MM.1S (cell line): ENCODE measurements around the gene NIT2.

ENCODE experiments used
- DNase-seq: peaks from one replicate; pipeline ENCODE4 v3.0.0-alpha.2; 2015
- H2AFZ ChIP-seq: fragments of 300-600 bp; sonication (generic); 2 replicates; pipeline ENCODE4 v1.6.0; 2016; ENCODE audit warnings: antibody characterized with exemption, low read length
- H3F3A ChIP-seq: fragments of 300-600 bp; sonication (generic); 2 replicates; pipeline ENCODE4 v1.6.1; 2016; ENCODE audit warnings: mild to moderate bottlenecking, antibody characterized with exemption, low read length, moderate library complexity, mixed read lengths; ENCODE audit not compliant: insufficient read depth
- H3K27ac ChIP-seq: fragments of 300-600 bp; sonication (generic); 2 replicates; pipeline ENCODE4 v1.5.1; 2016; ENCODE audit warnings: mild to moderate bottlenecking, low read length
- H3K27me3 ChIP-seq: fragments of 300-600 bp; sonication (generic); replicated peaks from 2 replicates; pipeline ENCODE4 v1.6.0; 2016; ENCODE audit warnings: low read length; ENCODE audit not compliant: insufficient read depth
- H3K36me3 ChIP-seq: fragments of 300-600 bp; sonication (generic); replicated peaks from 2 replicates; pipeline ENCODE4 v1.6.1; 2016; ENCODE audit warnings: mild to moderate bottlenecking, low read length, mixed read lengths; ENCODE audit not compliant: insufficient read depth
- H3K4me1 ChIP-seq: fragments of 300-600 bp; sonication (generic); 2 replicates; pipeline ENCODE4 v1.6.1; 2016; ENCODE audit warnings: low read length, mixed read lengths
- H3K4me2 ChIP-seq: fragments of 300-600 bp; sonication (generic); 2 replicates; pipeline ENCODE4 v1.6.0; 2016; ENCODE audit warnings: low read depth, low read length
- H3K4me3 ChIP-seq: fragments of 300-600 bp; sonication (generic); 2 replicates; pipeline ENCODE4 v1.5.1; 2016; ENCODE audit warnings: low read length, mixed read lengths
- H3K79me2 ChIP-seq: fragments of 300-600 bp; sonication (generic); 2 replicates; pipeline ENCODE4 v1.6.1; 2016; ENCODE audit warnings: mixed run types, low read length, mixed read lengths
- H3K9ac ChIP-seq: fragments of 300-600 bp; sonication (generic); 2 replicates; pipeline ENCODE4 v1.6.1; 2016; ENCODE audit warnings: low read length, mixed read lengths
- H3K9me2 ChIP-seq: fragments of 300-600 bp; sonication (generic); replicated peaks from 2 replicates; pipeline ENCODE4 v1.6.1; 2016; ENCODE audit warnings: mild to moderate bottlenecking, low read length, mixed read lengths; ENCODE audit not compliant: insufficient read depth
- H3K9me3 ChIP-seq: fragments of 300-600 bp; sonication (generic); replicated peaks from 2 replicates; pipeline ENCODE4 v1.6.1; 2016; ENCODE audit warnings: mild to moderate bottlenecking, low read length, mixed read lengths; ENCODE audit not compliant: insufficient read depth
- H4K20me1 ChIP-seq: fragments of 300-600 bp; sonication (generic); 2 replicates; pipeline ENCODE4 v1.6.1; 2016; ENCODE audit warnings: mild to moderate bottlenecking, low read length, moderate library complexity, mixed read lengths; ENCODE audit not compliant: insufficient read depth
- CTCF ChIP-seq: fragments of 300-600 bp; sonication (generic); IDR thresholded peaks from 2 replicates; pipeline ENCODE4 v1.5.1; 2016; ENCODE audit warnings: antibody characterized with exemption, low read length, mixed read lengths
- EZH2 ChIP-seq: fragments of 300-600 bp; sonication (generic); optimal IDR thresholded peaks from 2 replicates; pipeline ENCODE3; 2017; ENCODE audit warnings: low read depth, mild to moderate bottlenecking, antibody characterized with exemption, low read length, mixed read lengths
- EZH2phosphoT487 ChIP-seq: fragments of 300-600 bp; sonication (generic); IDR thresholded peaks from 2 replicates; pipeline ENCODE4 v1.6.1; 2018; ENCODE audit warnings: antibody characterized with exemption, low read length

The NIT2 gene

GRCh38 chr3:100358413-100358812, 23.9 kb downstream of the NIT2 start:
- Histone ChIP-seq H3K27ac (no peak overlapping the region), H3K4me3 (no peak overlapping the region), H3K9ac (no peak overlapping the region), H3K9me3 (no peaks in the 10 kb centered on the region), H3K4me2 (no peak overlapping the region), H3K36me3 (no peaks in the 10 kb centered on the region; the same call in 1 of the 2 replicates), H4K20me1 (no peaks in the 10 kb centered on the region), H3K4me1 (no peaks in the 10 kb centered on the region), H3F3A (no peaks in the 10 kb centered on the region), H3K27me3 (no peaks in the 10 kb centered on the region), H3K9me2 (no peaks in the 10 kb centered on the region), H2AFZ (no peak overlapping the region), H3K79me2 (no peaks in the 10 kb centered on the region)
- TF ChIP-seq EZH2phosphoT487 (no peak), CTCF (no peak), EZH2 (no peak)
- DNase-seq, result no peak

DNA sequence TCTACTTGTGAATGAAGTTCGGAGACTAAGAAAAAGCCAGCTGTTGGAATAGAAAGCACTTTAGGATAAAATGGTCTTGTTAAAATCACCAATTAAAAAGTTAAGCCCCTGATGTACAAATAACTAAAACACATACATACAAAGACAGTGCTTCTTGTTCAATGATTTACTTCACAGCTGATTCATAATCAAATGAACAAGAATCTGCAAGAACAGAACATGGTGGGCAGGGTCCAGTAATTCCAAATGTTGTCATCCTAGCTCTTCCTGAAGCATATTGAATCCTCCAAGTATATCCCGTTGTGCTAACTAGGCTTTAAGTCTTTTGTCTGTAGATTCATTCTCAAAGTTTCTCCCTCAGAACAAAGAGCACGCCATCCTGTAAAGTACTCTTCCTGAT, 24.5 kb downstream of the NIT2 start:
- Histone ChIP-seq H3K4me3 (no peak overlapping the region), H3K36me3 (peaks cover 3% of the 10 kb centered on the region; the same call in 1 of the 2 replicates), H4K20me1 (no peaks in the 10 kb centered on the region), H2AFZ (no peak overlapping the region), H3F3A (no peaks in the 10 kb centered on the region), H3K27ac (no peak overlapping the region), H3K9ac (no peak overlapping the region), H3K9me2 (no peaks in the 10 kb centered on the region), H3K4me2 (no peak overlapping the region), H3K79me2 (no peaks in the 10 kb centered on the region), H3K9me3 (no peaks in the 10 kb centered on the region), H3K27me3 (no peaks in the 10 kb centered on the region), H3K4me1 (no peaks in the 10 kb centered on the region)
- no peak for TF ChIP-seq EZH2
- no peak for DNase-seq

GRCh38 chr3:100360757-100361496, 26.4 kb downstream of the NIT2 start:
- no peaks in the 10 kb centered on the region for H3F3A ChIP-seq
- no peak for TF ChIP-seq CTCF
- no peak for TF ChIP-seq EZH2phosphoT487
- no peak for TF ChIP-seq EZH2
- no peaks in the 10 kb centered on the region for H3K27me3 ChIP-seq
- no peaks in the 10 kb centered on the region for H3K4me1 ChIP-seq
- H3K27ac ChIP-seq, result no peak overlapping the region
- no peak overlapping the region for H3K4me2 ChIP-seq
- no peak overlapping the region for H3K9ac ChIP-seq
- H2AFZ ChIP-seq, result no peak overlapping the region
- no peaks in the 10 kb centered on the region for H4K20me1 ChIP-seq
- no peak for DNase-seq
- no peaks in the 10 kb centered on the region for H3K79me2 ChIP-seq
- H3K9me3 ChIP-seq, result no peaks in the 10 kb centered on the region
- H3K36me3 ChIP-seq, result peaks cover 5% of the 10 kb centered on the region; the same call in 1 of the 2 replicates
- H3K9me2 ChIP-seq, result no peaks in the 10 kb centered on the region
- no peak overlapping the region for H3K4me3 ChIP-seq

GRCh38 chr3:100361897-100362296, 27.3 kb downstream of the NIT2 start:
- Histone ChIP-seq H3K4me3 (no peak overlapping the region), H3K27me3 (no peaks in the 10 kb centered on the region), H3K79me2 (no peaks in the 10 kb centered on the region), H3K4me1 (no peaks in the 10 kb centered on the region), H2AFZ (no peak overlapping the region), H3F3A (no peaks in the 10 kb centered on the region), H3K27ac (no peak overlapping the region), H3K36me3 (peaks cover 9% of the 10 kb centered on the region; the same call in 1 of the 2 replicates), H3K9me3 (no peaks in the 10 kb centered on the region), H4K20me1 (no peaks in the 10 kb centered on the region), H3K9ac (no peak overlapping the region), H3K4me2 (no peak overlapping the region), H3K9me2 (no peaks in the 10 kb centered on the region)
- no peak for TF ChIP-seq CTCF
- TF ChIP-seq EZH2, result no peak
- TF ChIP-seq EZH2phosphoT487, result no peak
- DNase-seq, result no peak
